ACC112 (cell line): Measurements from ENCODE around the gene B3GNT8.
"Not testable (repeated sequence)": the region's sequence is repeated elsewhere in the genome, so short reads cannot be mapped to it uniquely, and the experiment has no call there.

Source experiments
- H2AFZ ChIP-seq: fragments of 200-600 bp; sonication (generic); one replicate; pipeline ENCODE4 v1.6.0; 2017; ENCODE audit warnings: antibody characterized with exemption, low read length; ENCODE audit not compliant: unreplicated experiment
- H3K27ac ChIP-seq: fragments of 200-600 bp; sonication (generic); 2 replicates; pipeline ENCODE4 v1.5.1; 2014; ENCODE audit warnings: low read depth, mild to moderate bottlenecking, antibody characterized with exemption, low read length, moderate library complexity
- H3K27me3 ChIP-seq: fragments of 200-600 bp; sonication (generic); 2 replicates; pipeline ENCODE4 v1.6.1; 2014; ENCODE audit warnings: mild to moderate bottlenecking, antibody characterized with exemption, low read length, moderate library complexity, mixed read lengths; ENCODE audit not compliant: insufficient read depth
- H3K36me3 ChIP-seq: fragments of 200-600 bp; sonication (generic); 2 replicates; pipeline ENCODE4 v1.6.1; 2016; ENCODE audit warnings: mild to moderate bottlenecking, antibody characterized with exemption, low read length, moderate library complexity, mixed read lengths; ENCODE audit not compliant: insufficient read depth
- H3K4me1 ChIP-seq: fragments of 200-600 bp; sonication (generic); one replicate; pipeline ENCODE4 v1.6.1; 2016; ENCODE audit warnings: low read length, mixed read lengths; ENCODE audit not compliant: insufficient read depth, unreplicated experiment, control insufficient read depth
- H3K4me3 ChIP-seq: fragments of 200-600 bp; sonication (generic); 2 replicates; pipeline ENCODE4 v1.5.1; 2014; ENCODE audit warnings: mild to moderate bottlenecking, low read depth, low read length
- H3K79me2 ChIP-seq: fragments of 200-600 bp; sonication (generic); one replicate; pipeline ENCODE4 v1.6.0; 2016; ENCODE audit warnings: low read length; ENCODE audit not compliant: control insufficient read depth, unreplicated experiment, insufficient read depth

Gene B3GNT8

GRCh38 chr19:41391618-41392017 is 35.6 kb downstream of the B3GNT8 start:
- no peaks in the 10 kb centered on the region for H3K36me3 ChIP-seq
- H3K4me3 ChIP-seq = no peak overlapping the region
- H3K27me3 ChIP-seq = no peaks in the 10 kb centered on the region
- H3K4me1 ChIP-seq = no peaks in the 10 kb centered on the region
- H3K27ac ChIP-seq = no peak overlapping the region
- H2AFZ ChIP-seq = no peak overlapping the region
- no peaks in the 10 kb centered on the region for H3K79me2 ChIP-seq

DNA sequence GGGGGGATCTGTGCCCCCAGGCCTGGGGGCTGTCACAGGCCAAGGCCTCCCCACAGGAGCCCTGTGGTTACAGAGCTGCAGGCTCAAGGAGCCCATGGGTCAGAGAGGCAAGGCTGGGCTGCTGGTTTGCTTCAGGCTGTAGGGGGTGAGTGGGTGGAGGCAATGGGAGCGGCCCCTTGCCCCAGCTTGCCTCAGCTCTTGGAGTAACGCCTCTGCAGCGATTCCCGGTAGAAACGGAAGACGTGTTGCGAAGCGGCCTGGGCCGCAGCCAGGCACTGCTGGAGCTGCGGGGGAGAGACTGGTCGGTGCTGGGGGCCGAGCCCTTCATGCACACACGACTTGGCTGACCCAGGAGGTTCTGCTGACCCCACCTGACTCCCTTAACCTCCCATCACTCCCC is 40.7 kb downstream of the B3GNT8 start:
- Histone ChIP-seq H3K36me3 (no peaks in the 10 kb centered on the region), H3K4me3 (no peak overlapping the region), H3K27ac (no peak overlapping the region), H3K27me3 (no peaks in the 10 kb centered on the region), H2AFZ (no peak overlapping the region), H3K79me2 (no peaks in the 10 kb centered on the region), H3K4me1 (no peaks in the 10 kb centered on the region)

DNA sequence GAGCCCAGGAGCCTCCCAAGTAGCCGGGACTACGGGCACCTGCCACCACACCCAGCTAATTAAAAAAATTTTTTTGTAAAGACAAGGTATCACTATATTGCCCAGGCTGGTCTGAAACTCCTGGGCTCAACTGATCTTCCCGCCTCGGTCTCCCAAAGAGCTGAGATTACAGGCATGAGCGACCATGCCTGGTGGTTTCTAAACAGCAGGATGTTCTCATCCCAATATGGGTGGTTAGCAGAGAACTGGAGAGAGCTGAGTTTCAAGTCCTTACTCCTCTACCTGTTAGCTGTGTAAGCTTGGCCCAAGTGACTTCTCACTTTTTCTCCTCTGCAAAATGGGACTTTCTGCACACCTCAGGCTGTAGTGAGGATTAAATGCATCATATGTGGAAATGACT is 42.8 kb downstream of the B3GNT8 start:
- no peaks in the 10 kb centered on the region for H3K4me1 ChIP-seq
- H3K4me3 ChIP-seq = no peak overlapping the region
- H3K27ac ChIP-seq = no peak overlapping the region
- no peak overlapping the region for H2AFZ ChIP-seq
- no peaks in the 10 kb centered on the region for H3K36me3 ChIP-seq
- no peaks in the 10 kb centered on the region for H3K79me2 ChIP-seq
- H3K27me3 ChIP-seq = no peaks in the 10 kb centered on the region

DNA sequence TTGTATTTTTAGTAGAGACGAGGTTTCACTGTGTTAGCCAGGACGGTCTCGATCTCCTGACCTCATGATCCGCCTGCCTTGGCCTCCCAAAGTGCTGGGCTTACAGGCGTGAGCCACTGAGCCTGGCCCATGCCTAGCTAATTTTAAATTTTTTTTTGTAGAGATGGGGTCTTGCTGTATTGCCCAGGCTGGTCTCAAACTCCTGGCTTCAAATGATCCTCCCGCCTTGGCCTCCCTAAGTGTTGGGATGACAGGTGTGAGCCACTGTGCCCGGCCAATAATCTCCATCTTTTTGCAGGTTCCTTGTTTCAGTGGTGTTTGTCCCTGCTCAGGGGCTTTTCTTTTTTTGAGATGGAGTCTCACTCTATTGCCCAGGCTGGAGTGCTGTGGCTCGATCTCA is 45.6 kb downstream of the B3GNT8 start:
- H3K36me3 ChIP-seq, H3K4me1 ChIP-seq, H3K79me2 ChIP-seq, H3K27ac ChIP-seq, H2AFZ ChIP-seq, H3K4me3 ChIP-seq, H3K27me3 ChIP-seq: not testable (repeated sequence)

DNA sequence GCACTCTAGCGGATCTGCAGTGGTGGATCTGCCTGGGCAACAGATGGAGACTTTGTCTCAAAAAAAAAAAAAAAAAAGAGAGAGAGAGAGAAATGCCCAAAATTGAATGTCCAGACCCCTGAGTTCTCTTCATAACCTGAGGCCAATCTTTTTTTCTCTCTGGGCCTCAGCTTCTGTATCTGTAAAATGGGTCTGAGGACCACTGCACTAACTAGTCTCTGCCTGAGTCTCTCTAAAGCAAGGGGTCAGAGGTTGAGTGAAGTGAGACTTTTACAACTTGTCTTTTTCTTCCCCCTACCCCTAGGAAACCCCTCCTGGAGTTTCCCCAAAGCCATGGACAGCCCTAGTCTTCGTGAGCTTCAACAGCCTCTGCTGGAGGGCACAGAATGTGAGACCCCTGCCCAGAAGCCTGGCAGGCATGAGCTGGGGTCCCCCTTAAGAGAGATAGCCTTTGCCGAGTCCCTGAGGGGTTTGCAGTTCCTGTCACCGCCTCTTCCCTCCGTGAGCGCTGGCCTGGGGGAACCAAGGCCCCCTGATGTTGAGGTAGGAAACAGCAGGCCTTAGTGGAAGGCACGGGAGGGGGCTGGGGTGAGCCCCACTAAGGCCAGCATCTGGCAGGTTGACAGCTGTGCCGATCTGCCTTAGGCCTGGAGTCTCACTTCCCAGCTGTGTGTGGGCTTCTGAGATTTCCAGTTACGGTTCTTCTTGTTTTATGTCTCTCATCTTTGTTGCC is 49.0 kb downstream of the B3GNT8 start:
- no peaks in the 10 kb centered on the region for H3K36me3 ChIP-seq
- no peaks in the 10 kb centered on the region for H3K27me3 ChIP-seq
- no peak overlapping the region for H3K27ac ChIP-seq
- no peaks in the 10 kb centered on the region for H3K79me2 ChIP-seq
- no peak overlapping the region for H2AFZ ChIP-seq
- no peaks in the 10 kb centered on the region for H3K4me1 ChIP-seq
- H3K4me3 ChIP-seq = no peak overlapping the region

DNA sequence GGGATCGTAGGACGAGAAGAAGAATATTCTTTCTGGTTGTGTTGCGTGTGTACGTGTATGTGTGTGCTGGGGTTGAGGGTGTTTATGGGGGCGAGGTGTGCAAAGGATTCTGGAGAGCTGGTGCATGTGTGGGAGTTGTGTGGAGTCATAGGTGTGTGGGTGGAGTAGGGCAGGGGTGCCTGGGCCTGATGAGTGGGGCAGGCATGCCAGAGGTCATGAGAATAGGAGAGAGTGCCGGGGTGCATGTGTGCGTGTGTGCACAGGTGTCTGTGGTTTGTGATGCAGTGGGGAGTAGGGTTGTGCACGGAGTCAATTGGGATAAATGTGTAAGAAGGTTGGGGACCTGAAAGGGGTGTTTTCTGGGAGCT is 50.2 kb downstream of the B3GNT8 start:
- Histone ChIP-seq H3K27ac (no peak overlapping the region), H3K36me3 (no peaks in the 10 kb centered on the region), H3K4me3 (peak overlapping the region; percentile 76), H3K4me1 (no peaks in the 10 kb centered on the region), H2AFZ (no peak overlapping the region), H3K27me3 (no peaks in the 10 kb centered on the region), H3K79me2 (no peaks in the 10 kb centered on the region)

- Histone ChIP-seq H3K4me3 (peak within 1 kb of the TSS; percentile 76), H2AFZ (no peak within 1 kb of the TSS), H3K27ac (no peak within 1 kb of the TSS)
These were observed 50.8 kb downstream of the B3GNT8 start, which contains the start of gene TMEM91 for GRCh38 chr19:41376241-41376997. Gene TMEM91 (plus strand): TSS chr19:41376533. CDS start chr19:41378310, 1,777 bp downstream.

More at GRCh38 chr19:41376241-41376997, 50.8 kb downstream of the B3GNT8 start, which contains the start of gene TMEM91:
- Histone ChIP-seq H3K79me2 (no peaks in the 10 kb centered on the region), H3K4me1 (no peaks in the 10 kb centered on the region), H3K27me3 (no peaks in the 10 kb centered on the region), H3K36me3 (no peaks in the 10 kb centered on the region)
